NCI-H146 treated with DMSO at 0.1 percent for 48 hours (cell line): ENCODE measurements around the gene ZNF892.
A peak's percentile ranks its signal among the peaks of the same experiment; 100 is the strongest.
"Not testable (repeated sequence)": the region's sequence is repeated elsewhere in the genome, so short reads cannot be mapped to it uniquely, and the experiment has no call there.

Source experiments
- DNase-seq: peaks from one replicate; lab custom pipeline; 2025; ENCODE audit not compliant: unreplicated experiment; lab: John Stamatoyannopoulos, UW

The ZNF892 gene

DNA sequence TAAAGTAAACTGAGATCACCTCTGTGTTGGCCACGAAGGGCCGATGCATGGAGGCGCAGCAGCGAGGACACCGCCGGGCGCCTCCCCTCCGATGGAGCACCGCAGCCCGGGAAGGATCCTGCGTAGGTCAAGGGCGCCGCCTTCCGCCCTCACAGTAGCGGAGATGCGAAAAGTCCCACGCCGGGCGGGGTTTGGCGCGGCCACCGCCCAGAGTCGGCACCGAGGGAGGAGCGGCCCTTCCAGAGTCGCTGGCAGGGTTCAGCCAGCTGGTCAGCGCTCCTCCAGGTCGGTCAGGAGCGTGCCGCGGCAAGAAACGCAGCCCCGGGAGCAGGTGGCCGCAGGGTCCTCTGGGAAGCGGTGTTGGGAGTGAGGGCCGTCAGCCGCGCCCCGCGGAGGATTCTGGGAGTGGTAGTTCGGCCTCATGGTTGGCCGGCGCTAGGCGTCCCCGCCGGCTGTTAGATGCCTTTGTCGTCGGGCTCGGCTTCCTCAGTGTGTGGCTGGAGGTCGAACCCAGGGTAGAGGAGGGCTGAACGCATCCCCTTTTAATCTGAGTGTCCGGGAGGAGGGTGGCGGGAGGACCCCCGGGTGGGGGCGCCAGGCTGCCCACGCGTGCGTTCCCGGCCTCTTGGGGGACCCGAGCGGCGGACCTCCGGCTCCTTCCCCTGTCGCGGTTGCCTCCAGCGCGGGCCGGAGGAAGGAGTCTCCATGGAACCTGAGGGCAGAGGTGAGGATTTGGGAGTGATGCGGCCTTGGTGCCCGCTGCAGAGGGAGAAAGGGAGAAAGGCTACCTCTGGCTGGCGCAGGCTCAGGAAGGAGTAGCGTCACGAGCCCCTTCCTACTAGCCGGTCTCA lies at the start of gene ZNF892:
TSS of gene ZNF892 (plus strand) at position 411 of the 851 bp plus-strand sequence. CDS start at position 706, 295 bp downstream.
- DNase-seq, result peak; percentile 90

DNA sequence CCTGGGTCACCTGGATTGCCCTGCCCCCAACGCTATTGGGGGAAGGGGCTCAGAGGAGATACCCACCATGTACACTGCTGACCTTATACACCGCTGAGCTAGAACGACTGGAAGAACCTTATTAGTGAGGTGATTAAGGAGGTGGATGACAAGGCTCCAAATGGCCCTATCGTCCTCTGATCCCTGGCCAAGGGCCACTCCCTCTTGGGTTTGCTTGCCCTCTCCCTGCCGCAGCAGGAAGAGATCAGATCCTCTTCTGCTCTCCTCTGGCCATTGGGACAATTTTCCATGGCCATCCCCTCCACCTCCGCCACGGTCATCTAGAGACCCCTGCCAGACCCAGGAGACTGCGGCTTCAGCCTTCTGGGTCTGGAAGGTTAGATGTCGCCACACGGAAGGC lies 48.9 kb upstream of the ZNF892 start:
- peak; percentile 20 for DNase-seq

DNA sequence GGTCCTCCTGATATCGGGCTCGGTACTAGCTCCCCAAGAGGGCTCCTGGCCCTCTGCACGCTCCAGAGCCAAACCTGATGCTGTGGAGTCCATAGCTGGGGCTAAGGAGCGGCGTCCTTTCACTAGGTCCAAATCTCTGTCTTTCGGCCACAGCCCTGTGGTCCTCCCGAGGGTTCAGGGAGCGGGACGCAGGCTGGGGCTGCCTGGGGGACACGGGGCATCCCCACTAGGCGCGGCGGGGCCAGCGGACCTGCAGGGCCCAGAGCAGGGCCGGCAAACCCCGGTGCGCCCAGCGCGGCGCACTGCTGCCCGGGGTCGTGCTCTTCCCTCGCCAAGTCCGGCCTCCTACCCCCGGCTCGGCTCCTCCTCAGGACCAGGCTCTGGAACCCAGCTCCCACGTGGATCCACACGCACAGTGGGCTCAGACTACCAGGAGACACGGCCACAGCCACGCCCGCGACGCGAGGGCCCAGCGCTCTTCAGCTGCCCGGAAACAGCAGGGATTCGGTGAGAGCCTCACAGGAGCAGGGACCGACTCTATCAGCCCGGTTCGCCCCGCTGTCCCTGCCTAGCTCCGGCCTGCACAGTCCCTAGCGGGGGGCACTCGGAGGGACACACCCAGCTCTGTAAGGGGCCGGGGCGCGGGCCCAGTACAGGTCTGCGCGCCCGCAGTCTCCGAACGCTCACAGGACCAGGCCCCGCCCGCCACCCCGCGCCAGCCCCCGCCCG lies 48.3 kb upstream of the ZNF892 start:
- DNase-seq, result peak; percentile 21

DNA sequence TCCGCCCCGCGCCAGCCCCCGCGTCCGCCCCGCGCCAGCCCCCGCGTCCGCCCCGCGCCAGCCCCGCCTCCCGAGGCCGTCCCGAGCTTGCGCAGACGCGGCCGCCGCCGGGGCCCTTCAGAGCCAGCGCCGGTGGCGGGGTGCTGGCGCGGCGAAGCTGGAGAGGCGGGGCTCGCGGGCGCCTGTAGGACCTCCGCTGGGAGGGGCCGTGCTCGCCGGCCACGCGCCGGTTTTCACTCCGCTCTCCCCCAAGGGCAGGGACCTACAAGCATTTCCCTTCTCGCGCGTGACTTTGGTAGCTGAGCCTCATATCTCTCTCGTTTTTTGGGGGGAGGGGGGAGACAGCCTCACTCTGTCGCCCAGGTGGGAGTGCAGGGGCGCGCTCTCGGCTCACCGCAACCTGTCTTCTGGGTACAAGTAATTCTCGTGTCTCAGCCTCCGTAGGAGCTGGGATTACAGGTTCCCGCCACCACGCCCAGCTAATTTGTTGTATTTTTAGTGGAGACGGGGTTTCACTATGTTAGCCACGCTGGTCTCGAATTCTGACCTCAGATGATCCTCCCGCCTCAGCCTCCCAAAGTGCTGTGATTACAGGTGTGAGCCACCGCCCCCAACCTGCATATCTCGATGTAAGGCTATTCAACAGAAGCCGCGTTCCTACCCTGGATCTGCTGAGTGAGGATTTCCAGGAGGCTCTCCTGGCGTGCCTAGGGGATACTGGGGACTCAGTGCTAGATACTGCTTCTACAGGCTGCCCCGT lies 47.5 kb upstream of the ZNF892 start, which contains the start of gene ZNF514:
TSS of gene ZNF514 (minus strand) at position 159 of the 760 bp plus-strand sequence. CDS start 6,595 bp downstream, outside the sequence.
- DNase-seq, result peak; percentile 27

DNA sequence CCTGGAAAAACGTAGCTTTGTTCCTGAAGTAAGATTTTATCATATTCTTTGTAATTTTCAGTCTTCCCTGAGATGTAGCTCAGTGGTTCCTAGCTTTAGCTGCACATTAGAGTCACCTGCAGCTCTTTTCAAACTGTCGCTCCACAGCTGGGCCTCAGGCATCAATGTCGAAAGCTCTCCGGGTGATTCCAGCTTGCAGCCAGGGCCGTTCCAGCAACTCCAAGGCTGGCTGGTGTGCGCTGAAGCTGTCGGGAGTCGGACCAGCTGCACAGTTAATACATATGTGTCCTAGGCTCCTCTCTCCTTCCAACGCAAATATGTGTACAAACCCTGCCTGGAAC lies 42.3 kb upstream of the ZNF892 start:
- DNase-seq, result no peak

DNA sequence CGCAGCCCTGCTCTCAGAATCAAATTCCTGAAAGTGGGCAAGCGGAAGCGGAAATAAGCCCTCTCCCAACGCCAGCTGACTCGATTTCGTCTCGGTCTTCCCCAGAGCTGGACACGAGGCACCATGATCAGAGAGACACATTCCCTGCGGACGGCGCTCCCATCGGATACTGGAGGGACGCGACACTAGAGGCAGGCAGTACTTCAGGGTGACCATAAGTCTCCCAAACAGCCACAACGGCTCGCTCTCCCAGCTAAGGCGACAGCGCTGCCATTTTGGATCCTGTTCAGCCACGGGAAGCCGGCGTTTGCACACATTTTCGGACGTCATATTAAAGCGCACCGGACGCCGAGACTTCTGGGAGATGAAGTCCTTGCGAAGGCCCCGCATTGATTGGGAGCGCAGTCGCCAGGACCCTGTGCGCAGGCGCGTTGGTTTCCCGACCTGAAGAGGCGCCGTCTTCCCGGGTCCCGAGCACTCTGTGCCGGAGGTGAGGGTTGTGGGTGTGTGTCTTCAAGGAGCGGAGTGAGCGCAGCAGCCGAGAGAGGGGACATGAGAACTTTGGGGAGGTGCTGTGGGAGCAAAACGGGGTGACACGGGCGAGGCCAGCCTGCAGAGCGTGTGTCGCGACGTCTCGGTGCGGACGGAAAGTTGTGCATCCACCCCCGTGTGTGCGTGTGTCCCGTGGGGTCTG lies 41.8 kb upstream of the ZNF892 start, which contains the start of gene ZNF2:
TSS of gene ZNF2 (plus strand) at position 439 of the 694 bp plus-strand sequence. CDS start 10,418 bp downstream, outside the sequence.
- peak; percentile 89 for DNase-seq

DNA sequence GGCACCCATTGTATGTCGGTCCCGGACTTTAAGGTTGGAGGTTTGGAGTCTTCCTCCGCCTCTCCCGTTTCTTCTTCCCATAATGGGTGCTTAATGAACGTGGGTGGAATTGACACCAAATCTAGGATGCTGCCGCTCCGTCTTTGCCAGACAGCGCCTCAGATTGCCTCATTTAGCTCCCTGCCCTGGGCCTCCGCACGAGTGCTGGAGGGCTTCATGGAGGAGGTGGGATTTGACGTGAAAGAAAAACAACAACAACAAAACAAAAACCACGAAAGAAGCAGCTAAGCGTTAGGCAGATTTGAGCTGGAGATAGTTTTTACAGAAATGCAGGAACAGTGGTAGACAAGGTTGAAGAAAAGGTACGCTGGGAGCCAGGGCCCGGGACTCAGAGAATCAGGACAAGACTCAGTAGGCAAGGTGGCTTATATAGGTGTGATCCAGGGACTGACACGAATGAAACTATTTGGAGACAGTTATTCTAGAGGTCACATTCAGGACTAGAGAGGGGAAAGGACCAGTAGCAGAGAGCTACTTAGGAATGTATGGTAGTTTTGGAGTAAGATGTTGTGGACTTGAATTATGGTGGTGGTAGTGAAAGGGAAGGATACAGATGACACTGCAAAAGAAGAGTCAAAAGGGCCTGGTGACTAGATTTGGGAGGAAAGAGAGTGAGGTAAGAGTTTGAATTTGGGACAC lies 41.1 kb upstream of the ZNF892 start:
- DNase-seq, result no peak

DNA sequence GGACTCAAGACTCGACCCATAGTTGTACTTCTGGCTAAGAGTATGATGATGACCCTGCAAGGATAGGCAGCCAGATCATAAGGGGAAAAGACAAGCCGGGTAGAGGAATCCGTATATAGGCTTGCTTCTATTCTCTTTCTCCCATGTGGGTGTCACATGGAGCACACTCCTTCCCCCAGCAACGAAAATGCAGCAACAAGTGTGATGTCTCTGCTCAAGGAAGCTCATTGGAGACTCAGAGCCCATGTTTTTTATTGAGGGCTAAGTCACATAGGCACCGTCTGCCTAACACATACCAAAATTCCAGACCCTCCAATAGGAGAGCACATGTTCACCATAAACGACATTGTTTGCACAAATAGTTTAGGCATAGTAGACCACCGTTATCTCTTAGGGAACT lies 35.4 kb upstream of the ZNF892 start:
- DNase-seq, result no peak

DNA sequence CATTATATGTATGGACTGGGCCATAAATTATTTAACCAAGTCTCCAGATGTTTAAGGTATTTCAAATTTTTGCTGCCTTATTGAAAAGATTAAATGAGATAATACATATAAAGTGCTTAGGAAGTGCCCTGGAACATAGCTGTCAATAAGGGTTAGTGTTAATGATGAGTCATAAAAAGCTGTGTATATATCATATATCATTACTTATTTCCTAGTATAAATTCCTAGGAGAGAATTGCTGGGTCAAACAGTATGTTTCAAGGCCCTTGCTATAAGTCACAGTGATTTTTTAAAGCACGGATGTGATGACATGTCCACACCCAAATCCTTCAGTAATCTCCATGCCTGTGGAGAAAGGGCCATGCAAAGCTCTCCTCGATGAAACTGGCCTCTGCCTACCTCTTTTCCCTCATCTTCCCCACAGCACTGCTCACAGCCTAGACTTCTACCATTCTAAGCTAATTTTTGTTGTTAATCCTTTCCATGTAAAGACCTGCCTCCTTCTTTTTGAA lies 33.2 kb upstream of the ZNF892 start:
- no peak for DNase-seq

DNA sequence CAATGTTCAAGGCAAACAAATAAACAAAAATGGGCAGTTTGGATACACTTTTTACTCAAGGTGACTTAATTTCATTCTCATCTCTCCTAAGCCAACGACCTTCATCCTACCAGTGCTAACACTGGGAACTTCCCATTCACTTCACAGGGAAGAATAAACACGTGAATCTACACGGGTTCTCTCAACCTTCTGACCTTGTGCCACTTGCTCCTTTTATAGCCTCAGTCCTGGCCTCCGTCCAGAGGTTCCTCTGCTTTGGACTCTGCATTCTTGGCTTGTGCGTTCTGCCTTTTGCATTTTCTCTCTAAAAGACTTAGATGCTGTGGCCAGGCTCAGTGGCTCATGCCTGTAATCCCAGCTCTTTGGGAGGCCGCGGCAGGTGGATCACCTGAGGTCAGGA lies 27.9 kb upstream of the ZNF892 start:
- DNase-seq, result no peak

DNA sequence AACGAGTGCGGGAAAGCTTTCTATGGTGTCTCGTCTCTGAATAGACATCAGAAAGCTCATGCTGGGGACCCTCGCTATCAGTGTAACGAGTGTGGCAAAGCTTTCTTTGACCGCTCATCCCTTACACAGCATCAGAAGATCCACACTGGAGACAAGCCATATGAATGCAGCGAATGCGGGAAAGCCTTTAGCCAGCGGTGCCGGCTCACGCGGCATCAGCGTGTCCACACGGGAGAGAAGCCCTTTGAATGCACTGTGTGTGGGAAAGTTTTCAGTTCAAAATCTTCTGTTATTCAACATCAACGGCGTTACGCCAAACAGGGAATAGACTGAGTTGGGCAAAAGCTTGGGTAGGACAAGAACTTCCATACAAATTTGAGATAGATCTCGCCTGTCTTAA lies 25.5 kb upstream of the ZNF892 start:
- DNase-seq, result no peak

DNA sequence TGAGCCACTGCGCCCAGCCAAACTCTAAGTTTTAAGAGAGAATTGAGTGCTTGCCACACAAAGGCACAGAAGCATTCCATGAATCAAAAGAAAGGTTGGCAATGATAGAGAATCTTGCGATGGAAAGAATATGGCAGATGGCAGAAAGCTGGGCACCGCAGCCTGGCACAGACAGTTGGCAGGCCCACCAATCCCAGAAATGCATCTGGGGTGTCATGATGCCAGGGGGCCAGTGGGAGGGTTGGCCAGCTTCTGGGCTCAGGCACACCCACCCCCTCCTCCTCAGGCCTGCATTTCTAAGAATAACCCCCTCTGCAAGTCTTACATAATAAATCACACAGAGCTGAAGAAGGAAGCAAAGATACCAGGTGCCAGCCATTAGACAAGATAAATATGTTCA lies 22.1 kb upstream of the ZNF892 start:
- DNase-seq, result no peak

DNA sequence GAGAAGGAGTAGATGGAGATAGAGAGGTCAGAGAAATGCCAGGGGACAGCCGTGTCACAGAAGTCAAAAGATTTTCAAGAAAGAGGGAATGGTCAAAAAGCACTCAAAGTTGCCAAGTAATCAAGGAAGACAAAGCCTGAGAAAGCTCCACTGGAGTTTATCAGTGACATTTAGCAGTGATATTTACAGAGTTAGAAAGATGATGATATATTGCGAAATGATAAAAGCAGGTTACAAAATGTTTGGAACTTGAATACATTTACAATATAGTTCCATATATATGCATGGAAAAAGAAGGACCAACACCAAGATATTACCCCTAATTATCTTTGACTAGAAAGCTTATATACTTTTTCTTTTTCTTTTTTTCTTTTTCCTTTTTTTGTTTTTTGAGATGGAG lies 21.3 kb upstream of the ZNF892 start:
- no peak for DNase-seq

DNA sequence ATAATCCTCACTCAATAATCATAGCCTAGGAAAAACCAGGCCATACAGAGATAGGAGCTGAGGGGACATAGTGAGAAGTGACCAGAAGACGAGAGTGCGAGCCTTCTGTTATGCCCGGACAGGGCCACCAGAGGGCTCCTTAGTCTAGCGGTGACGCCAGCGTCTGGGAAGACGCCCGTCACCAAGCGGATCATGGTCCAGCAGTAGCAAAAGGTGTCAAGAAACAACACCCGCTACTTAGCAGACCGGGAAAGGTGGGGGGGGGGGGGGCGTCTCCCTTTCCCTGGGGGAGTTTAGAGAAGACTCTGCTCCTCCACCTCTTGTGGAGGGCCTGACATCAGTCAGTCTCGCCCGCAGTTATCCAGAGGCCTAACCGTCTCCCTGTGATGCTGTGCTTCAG lies 14.4 kb upstream of the ZNF892 start:
- not testable (repeated sequence) for DNase-seq

DNA sequence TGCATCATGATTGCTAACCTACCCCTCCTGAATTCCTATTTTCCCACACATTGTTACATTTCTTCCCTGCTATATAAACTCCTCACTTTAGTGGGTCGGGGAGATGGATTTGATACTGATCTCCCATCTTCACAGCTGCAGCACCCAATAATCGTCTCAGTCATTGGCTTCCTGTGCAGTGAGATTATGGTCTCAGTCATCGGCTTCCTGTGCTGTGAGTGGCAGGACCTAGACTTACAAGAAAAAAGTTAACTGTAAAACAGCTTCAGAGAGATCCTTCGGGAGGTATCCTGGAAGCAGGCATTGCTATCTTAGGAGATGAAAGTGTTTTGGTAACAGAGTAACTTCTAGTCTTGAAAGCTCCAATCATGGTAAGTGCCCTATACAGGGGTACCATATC lies 3.4 kb upstream of the ZNF892 start:
- DNase-seq, result no peak

DNA sequence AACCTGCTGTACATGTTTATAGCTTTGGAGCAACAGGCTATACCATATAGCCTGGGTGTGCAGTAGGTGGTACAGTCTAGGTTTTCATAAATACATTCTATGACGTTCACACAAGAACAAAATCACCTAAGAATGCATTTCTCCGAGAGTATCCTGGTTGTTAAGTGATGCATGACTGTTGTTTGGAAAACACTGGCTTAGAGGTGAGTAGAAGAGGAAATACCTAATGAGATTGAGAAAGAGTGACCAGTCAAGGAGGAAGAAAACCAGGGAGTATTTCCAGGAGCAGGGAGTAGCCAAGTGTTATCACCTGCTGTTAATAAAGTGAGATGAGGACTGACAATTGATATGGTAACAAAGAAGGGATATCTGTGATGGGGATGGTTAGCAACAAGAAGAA lies 2.9 kb upstream of the ZNF892 start:
- no peak for DNase-seq

DNA sequence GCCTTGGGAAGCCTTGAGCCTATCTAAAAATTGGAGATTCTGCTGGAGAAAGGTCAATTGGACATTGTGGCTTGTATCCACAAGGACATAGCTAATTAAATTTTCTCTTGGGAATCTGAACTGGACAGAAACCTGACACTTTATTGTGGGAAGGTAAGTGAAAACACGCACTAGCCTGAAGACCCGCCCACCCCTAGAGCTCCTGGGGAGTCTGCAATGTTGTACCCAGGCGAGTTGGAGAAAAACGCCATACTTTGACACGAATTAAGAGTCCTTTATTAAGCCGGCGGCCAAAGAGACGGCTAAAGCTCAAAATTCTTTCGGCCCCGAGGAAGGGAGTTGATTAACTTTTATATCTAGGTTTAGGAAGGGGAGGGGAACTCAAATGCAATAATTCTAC lies 1.2 kb upstream of the ZNF892 start:
- DNase-seq, result peak; percentile 8

DNA sequence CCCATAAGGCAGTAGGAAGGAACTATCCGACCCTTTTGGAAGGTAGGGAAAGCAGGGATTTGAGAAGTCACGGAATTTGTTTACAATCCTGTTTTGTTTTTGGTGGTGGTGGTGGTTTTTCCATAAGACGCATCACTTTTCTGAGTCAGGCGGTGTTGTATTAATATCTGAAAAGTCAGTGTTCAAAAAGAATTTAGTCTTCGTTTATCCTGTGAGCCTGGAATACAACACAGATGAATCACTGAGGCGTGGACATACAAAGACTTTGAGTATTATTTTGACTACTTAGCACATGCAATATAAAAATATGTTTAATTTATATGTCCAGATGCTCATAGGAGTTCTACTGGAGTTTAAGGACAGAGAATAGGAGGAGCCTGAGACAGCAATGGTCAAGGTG lies 785 bp downstream of the ZNF892 start:
- DNase-seq, result no peak

DNA sequence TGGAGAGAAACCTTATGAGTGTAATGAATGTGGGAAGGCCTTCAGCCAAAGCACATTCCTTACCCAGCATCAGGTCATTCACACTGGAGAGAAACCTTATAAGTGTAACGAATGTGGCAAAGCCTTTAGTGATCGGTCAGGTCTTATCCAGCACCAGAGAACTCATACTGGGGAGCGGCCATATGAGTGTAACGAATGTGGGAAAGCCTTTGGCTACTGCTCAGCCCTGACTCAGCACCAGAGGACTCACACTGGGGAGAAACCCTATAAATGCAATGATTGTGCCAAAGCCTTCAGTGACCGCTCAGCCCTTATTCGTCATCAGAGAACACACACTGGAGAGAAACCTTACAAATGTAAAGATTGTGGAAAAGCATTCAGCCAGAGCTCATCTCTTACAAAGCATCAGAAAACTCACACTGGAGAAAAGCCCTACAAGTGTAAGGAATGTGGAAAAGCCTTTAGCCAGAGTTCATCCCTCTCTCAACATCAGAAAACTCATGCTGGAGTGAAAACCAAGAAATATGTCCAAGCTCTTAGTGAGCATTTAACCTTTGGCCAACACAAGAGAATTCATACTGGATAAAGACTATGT lies 7.8 kb downstream of the ZNF892 start:
- DNase-seq, result no peak

DNA sequence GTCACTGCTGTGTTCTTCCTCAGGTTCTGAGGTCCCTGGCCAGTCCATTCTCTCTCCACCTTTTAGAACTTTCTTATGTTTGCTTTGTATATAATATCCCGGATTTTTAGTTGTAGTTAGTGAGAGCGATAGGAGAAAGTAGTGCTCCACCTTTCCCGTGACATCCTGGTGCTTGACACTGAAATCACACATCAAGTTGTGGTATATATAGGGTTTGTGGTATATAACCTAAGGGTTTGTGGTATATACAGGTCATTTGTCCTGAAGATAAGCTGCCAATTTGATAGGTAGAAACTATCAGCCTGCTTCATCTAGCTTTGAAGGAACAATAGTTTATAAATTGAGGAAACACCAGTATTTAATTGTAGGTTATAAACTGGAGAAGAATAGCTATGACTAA lies 13.1 kb downstream of the ZNF892 start:
- DNase-seq, result no peak
